Activated CD8-positive, alpha-beta memory T cell treated with anti-CD3 and anti-CD28 coated beads, Interleukin-2, amount 50 U/mL, for 4 hours (primary cell): ENCODE results near the gene RTTN.

Experiments used
- DNase-seq: peaks from one replicate; pipeline ENCODE4 v3.0.0-alpha.2; 2020

The RTTN gene

GRCh38 chr18:70069965-70070364, 135.5 kb downstream of the RTTN start:
- DNase-seq: no peak

- no peak for DNase-seq
Measured at GRCh38 chr18:70069382-70069781, 136.1 kb downstream of the RTTN start.

- no peak for DNase-seq
Measured at GRCh38 chr18:70068981-70069380, 136.5 kb downstream of the RTTN start.

GRCh38 chr18:70059684-70060083, 145.8 kb downstream of the RTTN start:
- DNase-seq: no peak

- DNase-seq: no peak
Measured at GRCh38 chr18:70058916-70059315, 146.6 kb downstream of the RTTN start.

GRCh38 chr18:70047931-70048603, 157.4 kb downstream of the RTTN start:
- no peak for DNase-seq

GRCh38 chr18:70046796-70047195, 158.7 kb downstream of the RTTN start:
- no peak for DNase-seq

- no peak for DNase-seq
Measured at GRCh38 chr18:70046207-70046606, 159.3 kb downstream of the RTTN start.

GRCh38 chr18:70044632-70045031, 160.9 kb downstream of the RTTN start:
- no peak for DNase-seq

GRCh38 chr18:70041459-70042050, 163.9 kb downstream of the RTTN start:
- no peak for DNase-seq

GRCh38 chr18:70039186-70039585, 166.3 kb downstream of the RTTN start:
- DNase-seq: no peak

- no peak for DNase-seq
Measured at GRCh38 chr18:70037431-70038061, 167.9 kb downstream of the RTTN start.

- no peak for DNase-seq
Measured at GRCh38 chr18:70036771-70037347, 168.6 kb downstream of the RTTN start.

- DNase-seq: no peak
Measured at GRCh38 chr18:70036168-70036567, 169.3 kb downstream of the RTTN start.

GRCh38 chr18:70031221-70031620, 174.3 kb downstream of the RTTN start:
- DNase-seq: no peak

GRCh38 chr18:70030728-70031127, 174.8 kb downstream of the RTTN start:
- no peak for DNase-seq

- DNase-seq: no peak
Measured at GRCh38 chr18:70029163-70029562, 176.3 kb downstream of the RTTN start.

- no peak for DNase-seq
Measured at GRCh38 chr18:70028734-70029133, 176.8 kb downstream of the RTTN start.

- DNase-seq: no peak
Measured at GRCh38 chr18:70028084-70028483, 177.4 kb downstream of the RTTN start.

- DNase-seq: no peak
Measured at GRCh38 chr18:70025580-70025979, 179.9 kb downstream of the RTTN start.

GRCh38 chr18:70024829-70025228, 180.7 kb downstream of the RTTN start:
- DNase-seq: no peak

GRCh38 chr18:70024093-70024492, 181.4 kb downstream of the RTTN start:
- no peak for DNase-seq

GRCh38 chr18:70022636-70023035, 182.9 kb downstream of the RTTN start:
- DNase-seq: no peak

- DNase-seq: no peak
Measured at GRCh38 chr18:70021498-70021897, 184.0 kb downstream of the RTTN start.
